GM21528 (cell line): ENCODE data around the gene THSD4.

Source experiments
- ATAC-seq: cut with Tn5 transposase; IDR thresholded peaks from one replicate; pipeline ENCODE4 v1.9.1; 2021; ENCODE audit warnings: mild to moderate bottlenecking, moderate library complexity; ENCODE audit not compliant: unreplicated experiment, low FRiP score

Gene THSD4

DNA sequence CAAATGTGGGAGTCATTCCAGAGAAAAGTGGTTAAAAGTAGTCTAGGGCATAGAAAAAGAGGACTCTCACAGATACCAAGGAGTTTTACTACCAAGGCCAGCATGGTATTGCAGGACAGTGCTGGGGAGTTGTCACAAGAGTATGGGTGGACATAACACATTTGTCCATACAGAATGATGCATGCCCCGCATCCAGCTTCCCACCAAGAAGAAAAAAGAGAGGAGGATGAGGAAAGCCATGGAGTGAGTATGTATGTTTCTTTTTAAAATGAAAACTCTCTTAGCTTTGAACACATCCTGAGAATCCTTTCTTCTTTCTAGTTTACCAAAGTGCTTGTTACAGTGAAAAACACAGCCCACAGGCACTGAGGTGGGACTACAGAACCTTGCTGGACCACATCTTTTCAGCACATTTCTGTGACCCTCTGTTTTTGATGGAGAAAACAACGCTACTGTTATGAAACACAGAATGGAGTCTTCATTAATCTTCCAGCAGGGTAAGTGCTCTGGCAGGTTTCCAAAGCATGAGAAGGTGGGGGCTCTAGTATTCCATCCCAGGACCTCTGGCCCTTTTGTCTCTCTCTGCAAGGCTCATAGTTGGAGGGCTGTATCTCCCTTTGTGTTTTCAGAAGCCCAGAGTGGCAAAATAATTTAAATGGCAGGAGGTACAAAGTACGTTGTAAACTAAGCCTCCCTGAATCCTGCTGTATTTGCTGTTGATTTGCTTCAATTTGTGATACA is 707.8 kb downstream of the THSD4 start:
- ATAC-seq: no peak

DNA sequence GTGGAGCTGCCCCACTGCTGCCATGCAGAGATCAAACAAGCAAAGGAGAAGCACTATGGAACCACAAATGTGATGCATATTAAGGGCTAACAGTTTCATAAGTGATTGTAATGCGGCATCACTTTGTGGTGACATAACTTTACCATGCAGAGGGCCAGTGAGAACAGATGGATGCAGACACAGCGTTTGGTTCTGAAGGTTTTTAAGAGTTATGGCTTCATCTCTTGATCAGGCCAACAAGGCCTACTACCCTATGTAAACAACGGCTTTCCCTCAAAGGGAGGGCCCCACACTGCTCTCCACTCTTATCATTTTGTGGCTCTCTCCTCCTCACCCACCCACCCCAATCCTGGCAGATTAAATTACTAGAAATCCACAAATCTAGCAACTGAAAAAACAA is 708.5 kb downstream of the THSD4 start:
- no peak for ATAC-seq

DNA sequence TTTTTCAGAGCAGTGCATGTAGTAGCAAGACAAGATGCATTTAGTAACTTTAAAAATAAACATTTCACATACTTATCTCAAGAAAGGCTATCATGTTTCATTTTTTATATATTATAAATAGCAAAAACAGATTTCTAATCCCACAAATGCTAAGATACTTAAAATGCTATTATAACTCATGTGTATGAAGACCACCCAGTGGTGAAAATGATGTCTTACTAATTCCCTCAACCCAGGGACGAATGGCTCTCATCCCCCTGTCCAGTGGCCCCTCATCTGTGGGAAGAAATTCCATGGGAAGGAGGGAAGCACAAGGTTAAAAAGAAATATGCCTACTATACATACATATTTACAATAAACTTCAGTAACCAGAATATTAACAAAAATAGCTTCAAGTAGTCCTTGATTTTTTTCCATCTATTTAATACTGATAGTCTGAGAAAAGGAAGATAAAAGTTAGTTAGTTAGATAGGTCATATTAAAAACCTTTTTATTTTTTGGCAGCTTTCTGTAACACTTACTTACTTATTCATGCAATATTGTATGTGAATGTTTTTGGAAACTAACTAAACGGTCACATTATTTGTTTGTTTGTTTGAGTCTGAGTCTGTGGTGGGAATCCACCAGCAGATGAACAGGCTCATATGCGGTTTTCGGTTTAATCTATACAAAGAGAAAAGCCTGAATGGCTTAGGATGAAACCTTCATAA is 709.9 kb downstream of the THSD4 start:
- no peak for ATAC-seq

DNA sequence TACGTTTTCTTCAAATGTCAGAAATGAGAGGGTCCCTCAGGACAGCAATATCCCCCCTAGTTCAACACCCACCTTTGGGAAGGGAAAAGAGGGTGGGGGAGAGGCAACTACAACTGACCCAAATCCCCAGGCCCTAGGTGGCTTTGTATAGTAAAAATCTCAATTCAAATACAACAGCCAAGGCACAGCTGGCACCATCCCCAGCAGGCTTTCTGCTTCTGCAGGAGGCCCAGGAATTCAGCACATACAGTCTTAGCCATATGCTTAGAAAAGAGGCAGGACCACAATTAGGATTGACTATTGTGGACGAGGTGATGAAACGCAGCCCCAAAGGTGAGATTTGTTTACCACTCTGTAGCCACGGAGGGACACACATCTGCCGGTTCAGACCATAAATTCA is 710.9 kb downstream of the THSD4 start:
- no peak for ATAC-seq

DNA sequence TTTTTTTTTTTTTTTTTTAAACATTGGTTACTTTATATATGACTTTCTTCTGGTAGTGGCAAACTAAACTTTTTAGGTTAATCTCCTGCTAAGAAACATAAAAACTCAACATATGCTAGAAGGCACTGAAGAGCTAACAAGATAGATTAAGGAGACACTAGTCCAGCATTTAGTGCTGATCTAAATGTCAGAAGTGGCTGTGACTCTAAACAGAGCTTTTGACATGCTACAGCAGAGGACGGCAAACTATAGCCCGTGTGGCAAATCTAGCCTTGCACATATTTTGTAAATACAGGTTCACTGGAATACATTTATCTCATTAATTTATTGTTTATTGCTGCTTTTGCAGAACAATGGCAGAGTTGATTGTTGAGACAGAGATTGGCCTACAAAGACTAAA is 715.7 kb downstream of the THSD4 start:
- no peak for ATAC-seq
